ENCODE measurements around the gene SLC35F3.

GRCh38 chr1:234292011-234292410 lies 387.5 kb downstream of the SLC35F3 start:
- TF ChIP-seq REST (IDR thresholded peaks at IDR 0.05; ENCODE audit: low read depth) (no peak), TCF12 (IDR thresholded peaks at IDR 0.05; ENCODE audit: low read depth) (no peak), TAF1 (IDR thresholded peaks at IDR 0.05; ENCODE audit: low read depth) (no peak), YY1 (IDR thresholded peaks at IDR 0.05; ENCODE audit: low read depth) (no peak), MAX (IDR thresholded peaks at IDR 0.05) (no peak), RAD21 (IDR thresholded peaks at IDR 0.05; ENCODE audit: low read depth) (no peak), TEAD4 (IDR thresholded peaks at IDR 0.05) (no peak), CREB1 (IDR thresholded peaks at IDR 0.05; ENCODE audit: low read depth) (no peak), EP300 (IDR thresholded peaks at IDR 0.05; ENCODE audit: borderline replicate concordance) (no peak), EGR1 (IDR thresholded peaks at IDR 0.05) (no peak), FOXM1 (IDR thresholded peaks at IDR 0.05; ENCODE audit: borderline replicate concordance, low read depth) (no peak)

Data from Ishikawa (cell line).